GM12801 (cell line): Measurements from ENCODE around the gene PPIP5K1.
"Not testable (repeated sequence)": the region's sequence is repeated elsewhere in the genome, so short reads cannot be mapped to it uniquely, and the experiment has no call there.

Source experiments
- CTCF ChIP-seq: IDR thresholded peaks from one replicate; pipeline ENCODE4 v1.5.1; 2011; ENCODE audit warnings: control low read depth; ENCODE audit not compliant: insufficient read length; ENCODE audit errors: extremely low read depth

The PPIP5K1 gene

GRCh38 chr15:43589778-43590466, at the start of gene PPIP5K1:
PPIP5K1 (minus strand) TSS chr15:43590208; CDS start chr15:43584504, 5,704 bp downstream.
- TF ChIP-seq CTCF, result not testable (repeated sequence)

- TF ChIP-seq CTCF, result no peak
Measured at GRCh38 chr15:43625106-43625505, 35.1 kb upstream of the PPIP5K1 start.

GRCh38 chr15:43618700-43619099, 28.7 kb upstream of the PPIP5K1 start, which contains the start of gene STRC:
STRC (minus strand) TSS chr15:43618800; CDS start chr15:43618722, 78 bp downstream.
- TF ChIP-seq CTCF, result not testable (repeated sequence)

- not testable (repeated sequence) for TF ChIP-seq CTCF
Measured at GRCh38 chr15:43593328-43594190, 3.6 kb upstream of the PPIP5K1 start, which contains the start of gene CKMT1B. CKMT1B (plus strand) TSS chr15:43594027; CDS start chr15:43594219, 192 bp downstream.

GRCh38 chr15:43552986-43553385, 37.0 kb downstream of the PPIP5K1 start:
- TF ChIP-seq CTCF, result no peak

- TF ChIP-seq CTCF, result no peak
Measured at GRCh38 chr15:43552256-43552655, 37.8 kb downstream of the PPIP5K1 start.
